KMS-11 (cell line): ENCODE data around the gene PPP2CA.

Experiments
- H2AFZ ChIP-seq: fragments of 200-600 bp; sonication (generic); 2 replicates; pipeline ENCODE4 v1.6.1; 2016; ENCODE audit warnings: antibody characterized with exemption, mixed run types, low read depth
- H3K27ac ChIP-seq: fragments of 200-600 bp; sonication (generic); 2 replicates; pipeline ENCODE4 v1.6.1; 2016; ENCODE audit warnings: mild to moderate bottlenecking, mixed run types
- H3K27me3 ChIP-seq: fragments of 200-600 bp; sonication (generic); 2 replicates; pipeline ENCODE4 v1.6.1; 2017; ENCODE audit warnings: mild to moderate bottlenecking, low read depth, mixed run types, moderate library complexity; ENCODE audit not compliant: insufficient read depth
- H3K36me3 ChIP-seq: fragments of 200-600 bp; sonication (generic); 2 replicates; pipeline ENCODE4 v1.6.1; 2017; ENCODE audit warnings: mild to moderate bottlenecking, mixed run types; ENCODE audit not compliant: insufficient read depth
- H3K4me1 ChIP-seq: fragments of 200-600 bp; sonication (generic); 2 replicates; pipeline ENCODE4 v1.6.1; 2016; ENCODE audit warnings: mild to moderate bottlenecking, low read depth, mixed run types; ENCODE audit not compliant: poor library complexity, severe bottlenecking
- H3K4me2 ChIP-seq: fragments of 200-600 bp; sonication (generic); 2 replicates; pipeline ENCODE4 v1.7.0; 2016; ENCODE audit warnings: mild to moderate bottlenecking, mixed run types
- H3K4me3 ChIP-seq: fragments of 200-600 bp; sonication (generic); IDR thresholded peaks from 2 replicates; pipeline ENCODE4 v1.6.1; 2017; ENCODE audit warnings: low read depth, low read length, mixed read lengths; ENCODE audit not compliant: insufficient read depth
- H3K79me2 ChIP-seq: fragments of 200-600 bp; sonication (generic); 2 replicates; pipeline ENCODE4 v1.6.1; 2016; ENCODE audit warnings: low read depth, mixed run types; ENCODE audit not compliant: insufficient read depth
- H3K9ac ChIP-seq: fragments of 200-600 bp; sonication (generic); 2 replicates; pipeline ENCODE4 v1.6.1; 2016; ENCODE audit warnings: mild to moderate bottlenecking, mixed run types
- H4K20me1 ChIP-seq: fragments of 200-600 bp; sonication (generic); 2 replicates; pipeline ENCODE4 v1.6.1; 2016; ENCODE audit warnings: mild to moderate bottlenecking, mixed run types; ENCODE audit not compliant: insufficient read depth
- CTCF ChIP-seq: fragments of 200-600 bp; sonication (generic); conservative IDR thresholded peaks from 2 replicates; pipeline ENCODE4 v1.6.1; 2017; ENCODE audit warnings: low read depth, mild to moderate bottlenecking, antibody characterized with exemption, low read length, moderate library complexity, mixed read lengths

The PPP2CA gene

GRCh38 chr5:134245692-134246091 is 19.8 kb upstream of the PPP2CA start:
- TF ChIP-seq CTCF = no peak

GRCh38 chr5:134245101-134245604 is 19.3 kb upstream of the PPP2CA start:
- no peak overlapping the region for H3K4me3 ChIP-seq
- H3K27ac ChIP-seq = no peak overlapping the region
- TF ChIP-seq CTCF = no peak
- H3K4me1 ChIP-seq = peaks cover 4% of the 10 kb centered on the region
- no peaks in the 10 kb centered on the region for H3K27me3 ChIP-seq
- no peak overlapping the region for H3K4me2 ChIP-seq
- H3K79me2 ChIP-seq = no peaks in the 10 kb centered on the region
- no peak overlapping the region for H2AFZ ChIP-seq
- H4K20me1 ChIP-seq = no peaks in the 10 kb centered on the region
- no peak overlapping the region for H3K9ac ChIP-seq
- no peaks in the 10 kb centered on the region for H3K36me3 ChIP-seq

More at GRCh38 chr5:134245692-134246091, 19.8 kb upstream of the PPP2CA start:
- Histone ChIP-seq H3K27me3 (no peaks in the 10 kb centered on the region), H3K27ac (no peak overlapping the region), H2AFZ (no peak overlapping the region), H3K4me3 (no peak overlapping the region), H4K20me1 (no peaks in the 10 kb centered on the region), H3K36me3 (no peaks in the 10 kb centered on the region), H3K79me2 (no peaks in the 10 kb centered on the region), H3K4me2 (no peak overlapping the region), H3K9ac (no peak overlapping the region), H3K4me1 (peaks cover 4% of the 10 kb centered on the region)

GRCh38 chr5:134242146-134242545 is 16.3 kb upstream of the PPP2CA start:
- Histone ChIP-seq H3K4me2 (no peak overlapping the region), H3K27me3 (no peaks in the 10 kb centered on the region), H4K20me1 (no peaks in the 10 kb centered on the region), H2AFZ (no peak overlapping the region), H3K79me2 (no peaks in the 10 kb centered on the region), H3K4me1 (no peaks in the 10 kb centered on the region), H3K27ac (no peak overlapping the region), H3K9ac (no peak overlapping the region), H3K36me3 (no peaks in the 10 kb centered on the region), H3K4me3 (no peak overlapping the region)
- TF ChIP-seq CTCF = no peak

GRCh38 chr5:134240421-134240962 is 14.6 kb upstream of the PPP2CA start:
- Histone ChIP-seq H3K79me2 (no peaks in the 10 kb centered on the region), H4K20me1 (no peaks in the 10 kb centered on the region), H3K4me3 (no peak overlapping the region), H3K9ac (no peak overlapping the region), H3K4me1 (no peaks in the 10 kb centered on the region), H3K4me2 (no peak overlapping the region), H3K36me3 (no peaks in the 10 kb centered on the region), H3K27me3 (no peaks in the 10 kb centered on the region), H2AFZ (no peak overlapping the region), H3K27ac (no peak overlapping the region)
- TF ChIP-seq CTCF = no peak
